MCF 10A (cell line): ENCODE measurements around the gene ALOXE3. TPM values are rescaled to one million over a fixed set of nuclear protein-coding genes. Genes with fewer than 3 reads are reported as not detected.

ENCODE experiments used
- BruUV-seq: library from RNA; stranded (reverse); fragments of 400-500 nt; replicated peaks from 2 replicates; lab custom pipeline; 2021; lab: Mats Ljungman, UMichigan
- CTCF ChIA-PET: fragments of 300-600 bp; sonication (Branson Sonifier 250); formaldehyde crosslinking; extraction: SDS; loops from one replicate; lab custom pipeline; 2021; ENCODE audit warnings: antibody characterized with exemption, inconsistent platforms; lab: Yijun Ruan, JAX
- POLR2A ChIA-PET: fragments of 300-600, 350-650 bp; sonication (Branson Sonifier 250); formaldehyde crosslinking; extraction: SDS; loops from one replicate; lab custom pipeline; 2020; ENCODE audit warnings: antibody characterized with exemption, inconsistent platforms; lab: Yijun Ruan, JAX
- DNase-seq: peaks from one replicate; pipeline ENCODE4 v3.0.0-alpha.2; 2018; ENCODE audit not compliant: unreplicated experiment
- H3K27ac Mint-ChIP-seq: one replicate; pipeline ENCODE4 v1.8.0; 2022; ENCODE audit warnings: mild to moderate bottlenecking, low read depth, mixed read lengths; ENCODE audit not compliant: unreplicated experiment
- H3K27me3 Mint-ChIP-seq: one replicate; pipeline ENCODE4 v1.8.0; 2022; ENCODE audit warnings: mixed read lengths; ENCODE audit not compliant: insufficient read depth, unreplicated experiment
- H3K36me3 Mint-ChIP-seq: one replicate; pipeline ENCODE4 v1.8.0; 2022; ENCODE audit warnings: mild to moderate bottlenecking, moderate library complexity, mixed read lengths; ENCODE audit not compliant: insufficient read depth, unreplicated experiment
- H3K4me1 Mint-ChIP-seq: one replicate; pipeline ENCODE4 v1.8.0; 2022; ENCODE audit warnings: mixed read lengths; ENCODE audit not compliant: insufficient read depth, unreplicated experiment
- H3K4me3 Mint-ChIP-seq: one replicate; pipeline ENCODE4 v1.8.0; 2022; ENCODE audit warnings: mild to moderate bottlenecking, moderate library complexity, mixed read lengths; ENCODE audit not compliant: unreplicated experiment
- H3K9me3 Mint-ChIP-seq: one replicate; pipeline ENCODE4 v1.8.0; 2022; ENCODE audit warnings: mixed read lengths; ENCODE audit not compliant: unreplicated experiment
- CTCF ChIP-seq: fragments of 200-600 bp; IDR thresholded peaks from one replicate; pipeline ENCODE4 v1.8.0; 2022; ENCODE audit warnings: antibody characterized with exemption, mild to moderate bottlenecking; ENCODE audit not compliant: unreplicated experiment
- intact Hi-C: fragments of 100-400 bp; cut with micrococcal nuclease; formaldehyde crosslinking; loops from 2 replicates; pipeline ENCODE4 v1.14.1; 2022
- total RNA-seq: library from RNA; stranded (reverse); gene quantifications from 2 replicates; pipeline ENCODE4 v1.2.3, GENCODE V29; 2022

The ALOXE3 gene
- total RNA-seq, 1 experiment from 2014 or later, result 13.1 TPM

GRCh38 chr17:8138672-8139371 lies 20.5 kb upstream of the ALOXE3 start:
- TSS peak; percentile 25 for BruUV-seq
- POLR2A ChIA-PET, result interaction anchor here (0.6 to 19.5 kb wide), 20 partner anchors 9 to 524 kb away, joined by 3 to 429 read pairs (median 4); partner anchors contain the start of genes ALOXE3, BORCS6, CTC1 and HES7
- DNase-seq, result peak; percentile 95

DNA sequence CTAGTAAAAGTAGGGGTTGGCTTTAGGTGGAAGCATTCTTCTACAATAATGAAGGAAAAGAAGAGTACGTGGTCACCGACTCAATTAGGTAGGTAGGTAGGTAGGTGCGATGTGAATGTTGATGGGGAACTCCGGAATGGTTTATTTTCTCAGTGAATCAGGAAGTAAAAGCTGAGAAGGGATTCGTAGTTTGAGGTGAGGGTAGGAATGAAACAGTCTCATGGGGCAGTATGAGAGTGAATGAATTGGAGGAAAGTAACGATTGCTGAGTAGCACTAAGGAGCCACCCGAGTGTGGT lies 20.0 kb upstream of the ALOXE3 start:
- Mint-ChIP-seq H3K36me3 (no peaks in the 10 kb centered on the region), H3K27ac (no peak overlapping the region), H3K27me3 (no peaks in the 10 kb centered on the region), H3K4me1 (peaks cover 11% of the 10 kb centered on the region), H3K4me3 (no peak overlapping the region), H3K9me3 (no peaks in the 10 kb centered on the region)
- CTCF ChIA-PET, result interaction anchor here (0.5 to 5.9 kb wide), 16 partner anchors 11 to 505 kb away, joined by 3 to 59 read pairs (median 4); partner anchors contain the start of genes HES7 and PER1
- no peak for TF ChIP-seq CTCF
- no peak for DNase-seq
- BruUV-seq, result no TSS peak
- intact Hi-C loops, result no loop called here
- POLR2A ChIA-PET, result interaction anchor here (0.6 to 19.5 kb wide), 14 partner anchors 8 to 523 kb away, joined by 3 to 429 read pairs (median 8); partner anchors contain the start of genes ALOXE3, BORCS6, CTC1 and HES7

More at GRCh38 chr17:8138672-8139371, 20.5 kb upstream of the ALOXE3 start:
- intact Hi-C loops, result loop anchor here (1.0 kb wide), 1 partner anchor 17 kb away; no protein-coding TSS in a partner anchor
- H3K27me3 Mint-ChIP-seq, result no peaks in the 10 kb centered on the region
- TF ChIP-seq CTCF, result peak; percentile 71
- no peak overlapping the region for H3K27ac Mint-ChIP-seq
- H3K36me3 Mint-ChIP-seq, result no peaks in the 10 kb centered on the region
- CTCF ChIA-PET, result interaction anchor here (1.0 to 5.9 kb wide), 9 partner anchors 11 to 82 kb away, joined by 3 to 59 read pairs (median 10); partner anchors contain the start of gene HES7
- no peaks in the 10 kb centered on the region for H3K9me3 Mint-ChIP-seq
- no peak overlapping the region for H3K4me3 Mint-ChIP-seq
- H3K4me1 Mint-ChIP-seq, result peaks cover 11% of the 10 kb centered on the region

DNA sequence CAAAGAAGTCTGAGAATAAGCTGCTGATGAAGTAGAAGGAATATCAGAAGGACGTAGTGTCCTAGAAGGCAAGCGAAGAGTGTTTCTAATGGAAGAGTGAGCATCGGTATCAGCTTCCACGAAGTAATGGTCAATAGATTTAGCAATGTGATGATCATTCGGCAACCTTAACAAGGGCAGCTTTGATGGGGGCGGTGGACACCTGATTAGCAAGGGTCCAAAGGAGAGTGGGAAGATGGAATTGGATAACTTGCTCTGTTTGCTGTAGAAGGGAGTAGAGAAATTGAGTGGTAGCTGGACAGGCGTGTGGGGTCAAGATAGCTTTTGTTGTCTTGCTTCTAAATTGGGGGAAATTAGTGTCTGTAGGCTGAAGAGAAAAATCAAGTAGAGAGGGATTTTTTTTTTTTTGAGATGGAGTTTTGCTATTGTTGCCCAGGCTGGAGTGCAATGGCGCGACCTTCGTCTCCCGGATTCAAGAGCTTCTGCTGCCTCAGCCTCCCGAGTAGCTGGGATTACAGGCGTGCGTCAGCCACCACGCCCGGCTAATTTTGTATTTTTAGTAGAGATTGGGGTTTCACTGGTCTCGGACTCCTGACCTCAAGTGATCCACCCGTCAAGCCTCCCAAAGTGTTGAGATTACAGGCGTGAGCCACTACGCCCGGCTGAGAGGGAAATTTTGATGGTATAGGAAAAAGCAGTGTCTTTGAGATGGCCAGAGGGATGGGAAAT lies 19.5 kb upstream of the ALOXE3 start:
- CTCF ChIA-PET, result interaction anchor here (0.5 to 5.9 kb wide), 22 partner anchors 10 to 506 kb away, joined by 3 to 59 read pairs (median 4); partner anchors contain the start of genes HES7, PER1 and TMEM107
- Mint-ChIP-seq H3K36me3 (no peaks in the 10 kb centered on the region), H3K4me3 (no peak overlapping the region), H3K9me3 (no peaks in the 10 kb centered on the region), H3K27ac (no peak overlapping the region), H3K27me3 (no peaks in the 10 kb centered on the region), H3K4me1 (peaks cover 11% of the 10 kb centered on the region)
- intact Hi-C loops, result no loop called here
- DNase-seq, result no peak
- no peak for TF ChIP-seq CTCF
- no TSS peak for BruUV-seq
- POLR2A ChIA-PET, result interaction anchor here (0.6 to 19.5 kb wide), 13 partner anchors 11 to 523 kb away, joined by 3 to 429 read pairs (median 4); partner anchors contain the start of genes ALOXE3, CTC1, HES7 and PER1
